ENCODE data around the gene SOSTDC1.

The SOSTDC1 gene

DNA sequence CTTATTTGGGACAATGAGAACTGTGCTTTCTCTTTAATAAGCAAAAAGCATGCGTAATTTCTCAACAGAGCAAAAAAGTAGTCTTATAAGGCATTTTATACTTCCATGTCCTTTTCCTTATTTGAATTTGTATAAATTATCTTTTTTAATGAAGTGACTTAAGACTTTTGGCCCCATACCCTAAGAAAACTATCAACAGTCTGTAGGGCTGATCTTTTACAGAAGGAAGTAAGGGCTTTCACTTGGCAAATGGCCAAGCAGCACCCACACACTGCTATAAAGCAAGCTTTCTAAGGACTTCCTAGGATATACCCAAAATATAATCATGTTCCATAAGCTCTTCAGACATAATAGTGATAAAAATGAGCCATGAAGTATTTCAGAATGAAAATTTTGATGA, 47.6 kb downstream of the SOSTDC1 start:
- no peak for DNase-seq

- no peak for DNase-seq
These were observed 49.0 kb downstream of the SOSTDC1 start for GRCh38 chr7:16416289-16417282.

- no peak for DNase-seq
These were observed 53.0 kb downstream of the SOSTDC1 start for GRCh38 chr7:16412274-16413254.

All from NCI-H187 treated with DMSO at 0.1 percent for 48 hours (cell line).